ENCODE results near the gene ROR2.

The ROR2 gene

GRCh38 chr9:91710158-91710557 is 239.9 kb downstream of the ROR2 start:
- no peak for DNase-seq

- no peak for DNase-seq
Observed at GRCh38 chr9:91705386-91705785, 244.6 kb downstream of the ROR2 start.

GRCh38 chr9:91700475-91700874 is 249.6 kb downstream of the ROR2 start:
- no peak for DNase-seq

GRCh38 chr9:91698266-91698665 is 251.8 kb downstream of the ROR2 start:
- no peak for DNase-seq

GRCh38 chr9:91697201-91697600 is 252.8 kb downstream of the ROR2 start:
- no peak for DNase-seq

GRCh38 chr9:91694081-91694870 is 255.8 kb downstream of the ROR2 start:
- no peak for DNase-seq

- no peak for DNase-seq
Observed at GRCh38 chr9:91693226-91693625, 256.8 kb downstream of the ROR2 start.

- DNase-seq = no peak
Observed at GRCh38 chr9:91690540-91691249, 259.3 kb downstream of the ROR2 start.

GRCh38 chr9:91689006-91689405 is 261.0 kb downstream of the ROR2 start:
- no peak for DNase-seq

GRCh38 chr9:91683269-91683668 is 266.8 kb downstream of the ROR2 start:
- no peak for DNase-seq

- DNase-seq = no peak
Observed at GRCh38 chr9:91682806-91683205, 267.2 kb downstream of the ROR2 start.

GRCh38 chr9:91681461-91682305 is 268.3 kb downstream of the ROR2 start:
- DNase-seq = peak; percentile 51

GRCh38 chr9:91680998-91681397 is 269.0 kb downstream of the ROR2 start:
- no peak for DNase-seq

- DNase-seq = no peak
Observed at GRCh38 chr9:91680106-91680505, 269.9 kb downstream of the ROR2 start.

GRCh38 chr9:91678807-91679580 is 271.0 kb downstream of the ROR2 start:
- DNase-seq = no peak

GRCh38 chr9:91677822-91678436 is 272.1 kb downstream of the ROR2 start:
- no peak for DNase-seq

- no peak for DNase-seq
Observed at GRCh38 chr9:91677331-91677730, 272.7 kb downstream of the ROR2 start.

GRCh38 chr9:91676046-91676445 is 274.0 kb downstream of the ROR2 start:
- DNase-seq = no peak

- no peak for DNase-seq
Observed at GRCh38 chr9:91664663-91665062, 285.4 kb downstream of the ROR2 start.

GRCh38 chr9:91663858-91664257 is 286.2 kb downstream of the ROR2 start:
- no peak for DNase-seq

GRCh38 chr9:91661451-91661850 is 288.6 kb downstream of the ROR2 start:
- no peak for DNase-seq

GRCh38 chr9:91660521-91660920 is 289.5 kb downstream of the ROR2 start:
- no peak for DNase-seq

All from activated CD4-positive, alpha-beta T cell treated with anti-CD3 and anti-CD28 coated beads, Interleukin-2, amount 50 U/mL, for 1 hour (primary cell).